AG09309 (cell line): Measurements from ENCODE around the gene PAEP.

ENCODE experiments used
- DNase-seq: peaks from one replicate; pipeline ENCODE4 v3.0.0-alpha.2; 2010; ENCODE audit warnings: low read depth
- H3K4me3 ChIP-seq: 2 replicates; pipeline ENCODE4 v1.5.1; 2011; ENCODE audit warnings: mild to moderate bottlenecking, low read depth, low read length, moderate library complexity; ENCODE audit not compliant: control insufficient read depth
- TF ChIP-seq, protein P1 (sequence below): IDR thresholded peaks from 2 replicates; pipeline ENCODE4 v1.5.1; 2011; ENCODE audit warnings: mild to moderate bottlenecking, low read depth, low read length, inconsistent platforms; ENCODE audit not compliant: insufficient read depth, control insufficient read depth; ENCODE audit errors: missing control alignments

Gene PAEP

DNA sequence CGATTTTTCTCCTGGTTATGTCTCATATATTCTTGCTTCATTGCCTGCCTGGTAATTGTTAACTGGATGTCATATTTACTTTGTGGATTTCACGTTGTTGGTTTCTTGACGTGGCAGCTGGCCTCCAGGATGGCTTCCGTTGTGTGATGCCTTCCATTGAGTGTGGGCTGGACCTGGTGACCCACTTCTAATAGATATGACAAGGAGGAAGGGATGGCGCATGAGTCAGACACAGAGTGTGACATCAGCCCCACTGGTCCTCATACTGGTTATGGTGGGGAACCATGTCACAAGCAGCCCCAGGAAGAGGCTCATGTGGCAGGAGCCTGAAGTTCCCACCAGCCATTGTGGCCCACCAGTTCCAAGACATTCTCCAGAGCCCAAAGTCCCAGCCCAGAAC, 6.4 kb upstream of the PAEP start:
- no peak for DNase-seq
- H3K4me3 ChIP-seq = no peak overlapping the region
- TF ChIP-seq, protein P1, sequence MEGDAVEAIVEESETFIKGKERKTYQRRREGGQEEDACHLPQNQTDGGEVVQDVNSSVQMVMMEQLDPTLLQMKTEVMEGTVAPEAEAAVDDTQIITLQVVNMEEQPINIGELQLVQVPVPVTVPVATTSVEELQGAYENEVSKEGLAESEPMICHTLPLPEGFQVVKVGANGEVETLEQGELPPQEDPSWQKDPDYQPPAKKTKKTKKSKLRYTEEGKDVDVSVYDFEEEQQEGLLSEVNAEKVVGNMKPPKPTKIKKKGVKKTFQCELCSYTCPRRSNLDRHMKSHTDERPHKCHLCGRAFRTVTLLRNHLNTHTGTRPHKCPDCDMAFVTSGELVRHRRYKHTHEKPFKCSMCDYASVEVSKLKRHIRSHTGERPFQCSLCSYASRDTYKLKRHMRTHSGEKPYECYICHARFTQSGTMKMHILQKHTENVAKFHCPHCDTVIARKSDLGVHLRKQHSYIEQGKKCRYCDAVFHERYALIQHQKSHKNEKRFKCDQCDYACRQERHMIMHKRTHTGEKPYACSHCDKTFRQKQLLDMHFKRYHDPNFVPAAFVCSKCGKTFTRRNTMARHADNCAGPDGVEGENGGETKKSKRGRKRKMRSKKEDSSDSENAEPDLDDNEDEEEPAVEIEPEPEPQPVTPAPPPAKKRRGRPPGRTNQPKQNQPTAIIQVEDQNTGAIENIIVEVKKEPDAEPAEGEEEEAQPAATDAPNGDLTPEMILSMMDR = no peak

GRCh38 chr9:135555910-135556309, 5.6 kb upstream of the PAEP start:
- H3K4me3 ChIP-seq = no peak overlapping the region
- TF ChIP-seq, protein P1 = no peak
- no peak for DNase-seq

DNA sequence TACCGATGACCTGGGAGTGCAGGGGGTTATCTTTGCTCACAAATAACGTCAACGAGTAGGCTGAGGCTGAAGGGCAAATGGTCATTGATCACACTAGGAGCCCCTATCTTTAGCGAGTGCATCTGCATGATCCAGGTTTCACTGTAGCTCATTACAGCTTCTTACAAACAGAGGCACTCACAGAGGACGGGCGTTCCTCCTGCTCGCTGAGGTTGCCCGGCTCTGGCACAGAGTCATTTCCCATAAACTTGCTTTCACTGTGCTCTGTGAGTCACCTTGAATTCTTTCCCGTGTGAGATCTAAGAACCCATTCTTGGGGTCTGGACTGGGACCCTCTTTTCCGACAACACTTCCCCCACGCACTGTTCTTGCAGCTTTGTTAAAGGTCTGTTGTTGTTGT, 1.9 kb upstream of the PAEP start:
- no peak overlapping the region for H3K4me3 ChIP-seq
- TF ChIP-seq, protein P1 = no peak
- no peak for DNase-seq

GRCh38 chr9:135562235-135562745, 734 bp downstream of the PAEP start:
- no peak for DNase-seq
- no peak overlapping the region for H3K4me3 ChIP-seq
- TF ChIP-seq, protein P1 = no peak

DNA sequence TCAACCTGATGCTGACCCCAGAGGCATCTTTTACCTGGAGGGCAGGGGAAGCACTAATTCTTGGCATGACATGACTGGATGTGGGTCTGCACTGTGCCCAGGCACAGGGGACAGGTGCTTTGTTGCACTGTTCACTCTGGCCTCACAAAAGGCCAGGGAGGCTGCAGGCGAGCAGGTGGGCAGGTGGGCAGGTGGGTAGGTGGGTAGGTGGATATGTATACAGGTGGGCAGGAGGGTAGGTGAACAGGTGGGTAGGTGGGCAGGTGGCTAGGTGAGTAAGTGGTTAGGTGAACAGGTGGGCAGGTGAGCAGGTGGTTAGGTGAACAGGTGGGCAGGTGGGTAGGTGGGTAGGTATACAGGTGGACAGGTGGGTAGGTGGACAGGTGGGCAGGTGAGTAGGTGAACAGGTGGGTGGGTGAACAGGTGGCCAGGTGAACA, 1.5 kb downstream of the PAEP start:
- TF ChIP-seq, protein P1 = no peak
- H3K4me3 ChIP-seq = no peak overlapping the region
- no peak for DNase-seq

GRCh38 chr9:135563858-135564257, 2.3 kb downstream of the PAEP start:
- H3K4me3 ChIP-seq = no peak overlapping the region
- TF ChIP-seq, protein P1 = no peak
- no peak for DNase-seq
